Measurements from ENCODE around the gene PLXNB2.

GRCh38 chr22:50232481-50233151, 74.8 kb downstream of the PLXNB2 start:
- TF ChIP-seq, protein P1, sequence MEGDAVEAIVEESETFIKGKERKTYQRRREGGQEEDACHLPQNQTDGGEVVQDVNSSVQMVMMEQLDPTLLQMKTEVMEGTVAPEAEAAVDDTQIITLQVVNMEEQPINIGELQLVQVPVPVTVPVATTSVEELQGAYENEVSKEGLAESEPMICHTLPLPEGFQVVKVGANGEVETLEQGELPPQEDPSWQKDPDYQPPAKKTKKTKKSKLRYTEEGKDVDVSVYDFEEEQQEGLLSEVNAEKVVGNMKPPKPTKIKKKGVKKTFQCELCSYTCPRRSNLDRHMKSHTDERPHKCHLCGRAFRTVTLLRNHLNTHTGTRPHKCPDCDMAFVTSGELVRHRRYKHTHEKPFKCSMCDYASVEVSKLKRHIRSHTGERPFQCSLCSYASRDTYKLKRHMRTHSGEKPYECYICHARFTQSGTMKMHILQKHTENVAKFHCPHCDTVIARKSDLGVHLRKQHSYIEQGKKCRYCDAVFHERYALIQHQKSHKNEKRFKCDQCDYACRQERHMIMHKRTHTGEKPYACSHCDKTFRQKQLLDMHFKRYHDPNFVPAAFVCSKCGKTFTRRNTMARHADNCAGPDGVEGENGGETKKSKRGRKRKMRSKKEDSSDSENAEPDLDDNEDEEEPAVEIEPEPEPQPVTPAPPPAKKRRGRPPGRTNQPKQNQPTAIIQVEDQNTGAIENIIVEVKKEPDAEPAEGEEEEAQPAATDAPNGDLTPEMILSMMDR (IDR thresholded peaks at IDR 0.05; ENCODE audit: borderline replicate concordance, extremely low read depth, low read length, poor library complexity, severe bottlenecking) = no peak
- TF ChIP-seq EZH2 (IDR thresholded peaks at IDR 0.05; ENCODE audit: borderline replicate concordance, low read depth, low read length, severe bottlenecking) = no peak

Measured in DND-41 (cell line).